Keratinocyte (primary cell): ENCODE measurements around the gene CDH13. TPM values are rescaled to one million over a fixed set of nuclear protein-coding genes. Genes with fewer than 3 reads are reported as not detected.

Experiments used
- DNase-seq: peaks from one replicate; pipeline ENCODE4 v3.0.0-alpha.2; 2011; ENCODE audit warnings: low read depth, missing footprints, low spot score
- FAIRE-seq: peaks from 2 replicates; lab custom pipeline; 2011; peaks lifted over from hg19 to GRCh38; lab: Jason Lieb, UNC
- H2AFZ ChIP-seq: 2 replicates; pipeline ENCODE4 v1.6.0; 2012; ENCODE audit warnings: low read length, control low read depth, inconsistent platforms; ENCODE audit not compliant: control insufficient read depth
- H3K27ac ChIP-seq: 2 replicates; pipeline ENCODE4 v1.5.1; 2011; ENCODE audit warnings: low read length; ENCODE audit not compliant: control insufficient read depth, insufficient read depth
- H3K27me3 ChIP-seq: 3 replicates; pipeline ENCODE4 v1.6.0; 2011; ENCODE audit warnings: low read length; ENCODE audit not compliant: control insufficient read depth, insufficient read depth; ENCODE audit errors: extremely low read depth
- H3K36me3 ChIP-seq, 2 experiments: 2 replicates in 1 of 2; 3 replicates in 1 of 2; pipeline ENCODE4 v1.5.1; 2011; ENCODE audit warnings: low read length in 2 of 2, mild to moderate bottlenecking in 1 of 2; ENCODE audit not compliant: control insufficient read depth in 2 of 2, insufficient read depth in 2 of 2; ENCODE audit errors: extremely low read depth in 1 of 2
- H3K4me1 ChIP-seq: 3 replicates; pipeline ENCODE4 v1.5.1; 2011; ENCODE audit warnings: low read length; ENCODE audit not compliant: control insufficient read depth, insufficient read depth; ENCODE audit errors: extremely low read depth
- H3K4me2 ChIP-seq: 3 replicates; pipeline ENCODE4 v1.6.0; 2011; ENCODE audit warnings: low read depth, low read length; ENCODE audit not compliant: control insufficient read depth, insufficient read depth; ENCODE audit errors: extremely low read depth
- H3K4me3 ChIP-seq, 3 experiments: fragments of 200-600 bp in 1 of 3; sonication (generic) in 1 of 3; 2 replicates in 2 of 3; 3 replicates in 1 of 3; pipeline ENCODE4 v1.5.1; 2011 to 2016; ENCODE audit warnings: low read length in 3 of 3, mild to moderate bottlenecking in 3 of 3, control low read depth in 2 of 3, inconsistent platforms in 1 of 3, low read depth in 1 of 3, mixed read lengths in 1 of 3, mixed run types in 1 of 3, moderate library complexity in 1 of 3; ENCODE audit not compliant: control insufficient read depth in 2 of 3, insufficient read depth in 2 of 3; ENCODE audit errors: extremely low read depth in 1 of 3
- H3K79me2 ChIP-seq: 2 replicates; pipeline ENCODE4 v1.6.0; 2012; ENCODE audit warnings: low read length; ENCODE audit not compliant: control insufficient read depth, insufficient read depth
- H3K9ac ChIP-seq: 3 replicates; pipeline ENCODE4 v1.6.0; 2011; ENCODE audit warnings: low read length; ENCODE audit not compliant: control insufficient read depth, insufficient read depth; ENCODE audit errors: extremely low read depth
- H3K9me1 ChIP-seq: 3 replicates; pipeline ENCODE4 v1.6.0; 2011; ENCODE audit warnings: low read length; ENCODE audit not compliant: control insufficient read depth, insufficient read depth; ENCODE audit errors: extremely low read depth
- H3K9me3 ChIP-seq: 2 replicates; pipeline ENCODE4 v1.5.1; 2012; ENCODE audit warnings: low read depth, low read length; ENCODE audit not compliant: control insufficient read depth
- H4K20me1 ChIP-seq: 3 replicates; pipeline ENCODE4 v1.6.0; 2011; ENCODE audit warnings: low read length; ENCODE audit not compliant: control insufficient read depth, insufficient read depth; ENCODE audit errors: extremely low read depth
- CTCF ChIP-seq, 3 experiments: IDR thresholded peaks in 1 of 3; conservative IDR thresholded peaks in 1 of 3; optimal IDR thresholded peaks in 1 of 3; 2 replicates in 2 of 3; 3 replicates in 1 of 3; pipeline versions ENCODE3 to v1.5.1; 2011; ENCODE audit warnings: low read length in 3 of 3, mild to moderate bottlenecking in 3 of 3, moderate library complexity in 2 of 3, control low read depth in 1 of 3, inconsistent platforms in 1 of 3; ENCODE audit not compliant: insufficient read depth in 2 of 3; ENCODE audit errors: extremely low read depth in 1 of 3
- EZH2 ChIP-seq: IDR thresholded peaks from one replicate; pipeline ENCODE4 v1.6.1; 2012; ENCODE audit warnings: inconsistent platforms, mild to moderate bottlenecking, low read length, moderate library complexity
- dilution Hi-C: fragments of 300-500 bp; cut with MboI; formaldehyde crosslinking; loops from one replicate; pipeline ENCODE4 v1.7.0; 2020; ENCODE audit warnings: low sequenced_read_pairs; ENCODE audit not compliant: extremely low pct_ligation_motif_present
- polyA plus RNA-seq, 5 experiments: library from polyadenylated mRNA; depleted of rRNA in 3 of 5; stranded (reverse) in 3 of 5; stranded (forward) in 1 of 5; unstranded in 1 of 5; fragments of >200 nt; gene quantifications; 1 replicate in 1 of 5; 2 replicates in 3 of 5; 3 replicates in 1 of 5; pipeline versions ENCODE4 v1.2.1 to v1.2.3, GENCODE V29; 2011 to 2012; ENCODE audit warnings: missing spikeins in 2 of 5, low read depth in 1 of 5, low replicate concordance in 1 of 5

Gene CDH13
- polyA plus RNA-seq, 1 donor (not counting 4 experiments of a cell fraction or from before 2014, with no cell fraction given), result 111 TPM

- DNase-seq (no peak), FAIRE-seq (peak; percentile 23)
- dilution Hi-C loops, result no loop called here
- Histone ChIP-seq H3K9me3 (no peaks in the 10 kb centered on the region), H3K79me2 (no peaks in the 10 kb centered on the region), H3K4me1 (peaks cover 8% of the 10 kb centered on the region), H3K4me2 (no peak overlapping the region), H3K27ac (no peak overlapping the region), H3K27me3 (no peaks in the 10 kb centered on the region), H3K9me1 (no peaks in the 10 kb centered on the region), H2AFZ (no peak overlapping the region), H3K36me3 (no peaks in the 10 kb centered on the region), H4K20me1 (no peaks in the 10 kb centered on the region), H3K9ac (no peak overlapping the region), H3K4me3 (no peak overlapping the region)
- no peak for TF ChIP-seq CTCF (optimal IDR thresholded peaks at IDR 0.05 in 1 of 3, IDR thresholded peaks at IDR 0.05 in 1 of 3, conservative IDR thresholded peaks at IDR 0.05 in 1 of 3; ENCODE audit: extremely low read depth in 1 of 3, insufficient read depth in 2 of 3, low read length in 3 of 3)
- TF ChIP-seq EZH2, result no peak
Measured at GRCh38 chr16:83837566-83837965, 1210.8 kb downstream of the CDH13 start.

- peaks cover 8% of the 10 kb centered on the region for H3K4me1 ChIP-seq
- no peaks in the 10 kb centered on the region for H3K36me3 ChIP-seq
- H3K4me3 ChIP-seq, result no peak overlapping the region
- no peak overlapping the region for H2AFZ ChIP-seq
- no peak overlapping the region for H3K4me2 ChIP-seq
- H3K9me1 ChIP-seq, result no peaks in the 10 kb centered on the region
- DNase-seq, result no peak
- FAIRE-seq, result no peak
- no peak overlapping the region for H3K27ac ChIP-seq
- H3K27me3 ChIP-seq, result no peaks in the 10 kb centered on the region
- dilution Hi-C loops, result no loop called here
- no peaks in the 10 kb centered on the region for H3K79me2 ChIP-seq
- no peaks in the 10 kb centered on the region for H3K9me3 ChIP-seq
- H4K20me1 ChIP-seq, result no peaks in the 10 kb centered on the region
- no peak overlapping the region for H3K9ac ChIP-seq
- TF ChIP-seq CTCF (optimal IDR thresholded peaks at IDR 0.05 in 1 of 3, IDR thresholded peaks at IDR 0.05 in 1 of 3, conservative IDR thresholded peaks at IDR 0.05 in 1 of 3; ENCODE audit: extremely low read depth in 1 of 3, insufficient read depth in 2 of 3, low read length in 3 of 3) (no peak), EZH2 (no peak)
Measured at GRCh38 chr16:83838151-83838550, 1211.4 kb downstream of the CDH13 start.
